ENCODE measurements around the gene PPM1L.
"Not testable (repeated sequence)": the region's sequence is repeated elsewhere in the genome, so short reads cannot be mapped to it uniquely, and the experiment has no call there.

Gene PPM1L

DNA sequence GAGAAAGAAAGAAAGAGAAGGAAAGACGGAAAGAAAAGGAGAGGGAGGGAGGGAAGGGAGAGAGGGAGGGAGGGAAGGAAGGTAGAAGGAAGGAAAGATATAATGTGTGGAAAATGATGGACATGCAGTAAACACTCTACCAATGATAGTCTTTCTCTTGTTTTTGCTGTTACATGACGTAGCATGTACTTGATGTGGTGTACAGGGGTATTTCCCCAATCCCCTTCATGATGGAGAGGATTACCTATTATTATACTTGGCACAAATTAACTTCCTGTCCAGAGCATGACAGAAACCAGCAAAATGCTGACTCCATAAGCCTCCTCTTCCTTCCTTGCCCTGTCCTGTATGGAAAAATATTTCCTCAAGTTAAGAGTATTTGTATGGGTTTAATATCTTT, 224.7 kb downstream of the PPM1L start:
- Histone ChIP-seq H3K4me2 (ENCODE audit: low read length) (no peak overlapping the region), H3K36me3 (ENCODE audit: control insufficient read depth, low read length) (no peaks in the 10 kb centered on the region), H3K9me3 (ENCODE audit: control insufficient read depth, insufficient read depth, low read length) (no peaks in the 10 kb centered on the region), H3K9me2 (replicated peaks; ENCODE audit: control insufficient read depth, low read length) (no peaks in the 10 kb centered on the region), H3K27ac (ENCODE audit: low read depth, low read length) (no peak overlapping the region), H4K20me1 (ENCODE audit: control insufficient read depth, insufficient read depth, low read depth, low read length) (no peaks in the 10 kb centered on the region), H3K79me2 (ENCODE audit: control insufficient read depth, low read length) (no peaks in the 10 kb centered on the region), H3K4me1 (ENCODE audit: control insufficient read depth, low read length) (peaks cover 9% of the 10 kb centered on the region), H3F3A (ENCODE audit: control insufficient read depth, insufficient read depth) (no peaks in the 10 kb centered on the region), H3K27me3 (ENCODE audit: control insufficient read depth, low read length) (no peaks in the 10 kb centered on the region), H3K4me3 (ENCODE audit: low read length) (no peak overlapping the region)
- TF ChIP-seq EZH2phosphoT487 (IDR thresholded peaks at IDR 0.05; ENCODE audit: borderline replicate concordance, low read length), result no peak
- TF ChIP-seq, protein P1, sequence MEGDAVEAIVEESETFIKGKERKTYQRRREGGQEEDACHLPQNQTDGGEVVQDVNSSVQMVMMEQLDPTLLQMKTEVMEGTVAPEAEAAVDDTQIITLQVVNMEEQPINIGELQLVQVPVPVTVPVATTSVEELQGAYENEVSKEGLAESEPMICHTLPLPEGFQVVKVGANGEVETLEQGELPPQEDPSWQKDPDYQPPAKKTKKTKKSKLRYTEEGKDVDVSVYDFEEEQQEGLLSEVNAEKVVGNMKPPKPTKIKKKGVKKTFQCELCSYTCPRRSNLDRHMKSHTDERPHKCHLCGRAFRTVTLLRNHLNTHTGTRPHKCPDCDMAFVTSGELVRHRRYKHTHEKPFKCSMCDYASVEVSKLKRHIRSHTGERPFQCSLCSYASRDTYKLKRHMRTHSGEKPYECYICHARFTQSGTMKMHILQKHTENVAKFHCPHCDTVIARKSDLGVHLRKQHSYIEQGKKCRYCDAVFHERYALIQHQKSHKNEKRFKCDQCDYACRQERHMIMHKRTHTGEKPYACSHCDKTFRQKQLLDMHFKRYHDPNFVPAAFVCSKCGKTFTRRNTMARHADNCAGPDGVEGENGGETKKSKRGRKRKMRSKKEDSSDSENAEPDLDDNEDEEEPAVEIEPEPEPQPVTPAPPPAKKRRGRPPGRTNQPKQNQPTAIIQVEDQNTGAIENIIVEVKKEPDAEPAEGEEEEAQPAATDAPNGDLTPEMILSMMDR (IDR thresholded peaks at IDR 0.05; ENCODE audit: low read depth, low read length, poor library complexity, severe bottlenecking), result no peak

DNA sequence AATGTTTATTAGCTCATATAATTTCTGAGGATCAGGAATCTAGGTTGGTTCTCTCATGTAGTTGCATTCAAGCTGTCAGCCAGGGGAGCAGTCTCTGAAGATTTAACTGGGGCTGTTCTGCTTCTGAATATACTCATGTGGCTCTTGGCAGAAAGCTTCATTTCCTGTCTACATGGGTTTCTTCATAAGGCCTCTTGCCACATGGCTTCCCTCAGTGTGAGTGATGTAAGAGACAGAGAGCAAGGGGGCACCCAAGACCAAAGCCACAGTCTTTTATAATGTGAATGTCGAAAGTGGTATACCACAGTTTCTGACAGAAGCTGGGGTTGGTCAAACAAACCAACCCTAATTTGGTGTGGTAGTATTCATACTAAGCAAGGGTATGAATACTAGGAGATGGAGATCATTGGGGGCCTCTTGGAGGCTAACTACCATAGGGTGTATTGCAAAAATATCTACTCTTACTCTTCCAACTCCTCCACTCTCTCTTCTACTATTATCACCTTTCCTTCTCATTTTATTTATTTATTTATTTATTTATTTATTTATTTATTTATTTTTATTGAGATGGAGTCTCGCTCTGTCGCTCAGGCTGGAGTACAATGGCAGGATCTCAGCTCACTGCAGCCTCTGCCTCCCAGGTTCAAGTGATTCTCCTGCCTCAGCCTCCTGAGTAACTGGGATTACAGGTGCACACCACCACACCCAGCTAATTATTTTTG, 225.3 kb downstream of the PPM1L start:
- Histone ChIP-seq H3K4me3 (ENCODE audit: low read length) (no peak overlapping the region), H3K4me2 (ENCODE audit: low read length) (no peak overlapping the region), H4K20me1 (ENCODE audit: control insufficient read depth, insufficient read depth, low read depth, low read length) (no peaks in the 10 kb centered on the region), H3K9me2 (replicated peaks; ENCODE audit: control insufficient read depth, low read length) (no peaks in the 10 kb centered on the region), H3K36me3 (ENCODE audit: control insufficient read depth, low read length) (no peaks in the 10 kb centered on the region), H3K79me2 (ENCODE audit: control insufficient read depth, low read length) (no peaks in the 10 kb centered on the region), H3K4me1 (ENCODE audit: control insufficient read depth, low read length) (peaks cover 9% of the 10 kb centered on the region), H3K27ac (ENCODE audit: low read depth, low read length) (no peak overlapping the region), H3K27me3 (ENCODE audit: control insufficient read depth, low read length) (no peaks in the 10 kb centered on the region), H3K9me3 (ENCODE audit: control insufficient read depth, insufficient read depth, low read length) (no peaks in the 10 kb centered on the region), H3F3A (ENCODE audit: control insufficient read depth, insufficient read depth) (no peaks in the 10 kb centered on the region)
- no peak for TF ChIP-seq EZH2phosphoT487 (IDR thresholded peaks at IDR 0.05; ENCODE audit: borderline replicate concordance, low read length)
- TF ChIP-seq, protein P1 (IDR thresholded peaks at IDR 0.05; ENCODE audit: low read depth, low read length, poor library complexity, severe bottlenecking), result no peak

DNA sequence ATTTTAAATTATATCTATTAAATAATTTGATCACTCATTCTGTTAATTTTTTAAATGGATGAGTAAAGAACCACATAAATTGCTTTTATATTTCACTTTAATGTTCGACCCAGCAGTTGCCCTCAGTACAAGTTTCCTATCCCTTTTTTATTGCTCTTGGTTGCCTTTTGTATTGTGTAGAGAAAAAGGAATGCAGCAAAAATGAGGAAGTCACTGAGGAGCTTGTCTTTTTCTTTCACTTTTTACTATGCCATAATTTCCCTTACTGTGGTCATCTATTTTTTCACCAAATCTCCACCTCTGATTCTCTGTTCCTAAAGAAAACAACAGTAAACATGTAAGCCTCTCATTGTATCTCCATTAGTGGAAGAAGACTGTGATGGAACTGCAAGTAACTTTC, 226.5 kb downstream of the PPM1L start:
- Histone ChIP-seq H3K4me1 (ENCODE audit: control insufficient read depth, low read length) (peaks cover 9% of the 10 kb centered on the region), H3K27me3 (ENCODE audit: control insufficient read depth, low read length) (no peaks in the 10 kb centered on the region), H3F3A (ENCODE audit: control insufficient read depth, insufficient read depth) (no peaks in the 10 kb centered on the region), H3K79me2 (ENCODE audit: control insufficient read depth, low read length) (no peaks in the 10 kb centered on the region), H4K20me1 (ENCODE audit: control insufficient read depth, insufficient read depth, low read depth, low read length) (no peaks in the 10 kb centered on the region), H3K36me3 (ENCODE audit: control insufficient read depth, low read length) (no peaks in the 10 kb centered on the region), H3K9me3 (ENCODE audit: control insufficient read depth, insufficient read depth, low read length) (no peaks in the 10 kb centered on the region), H3K27ac (ENCODE audit: low read depth, low read length) (no peak overlapping the region), H3K4me2 (ENCODE audit: low read length) (no peak overlapping the region), H3K4me3 (ENCODE audit: low read length) (no peak overlapping the region), H3K9me2 (replicated peaks; ENCODE audit: control insufficient read depth, low read length) (no peaks in the 10 kb centered on the region)
- TF ChIP-seq EZH2phosphoT487 (IDR thresholded peaks at IDR 0.05; ENCODE audit: borderline replicate concordance, low read length), result no peak
- TF ChIP-seq, protein P1 (IDR thresholded peaks at IDR 0.05; ENCODE audit: low read depth, low read length, poor library complexity, severe bottlenecking), result no peak

DNA sequence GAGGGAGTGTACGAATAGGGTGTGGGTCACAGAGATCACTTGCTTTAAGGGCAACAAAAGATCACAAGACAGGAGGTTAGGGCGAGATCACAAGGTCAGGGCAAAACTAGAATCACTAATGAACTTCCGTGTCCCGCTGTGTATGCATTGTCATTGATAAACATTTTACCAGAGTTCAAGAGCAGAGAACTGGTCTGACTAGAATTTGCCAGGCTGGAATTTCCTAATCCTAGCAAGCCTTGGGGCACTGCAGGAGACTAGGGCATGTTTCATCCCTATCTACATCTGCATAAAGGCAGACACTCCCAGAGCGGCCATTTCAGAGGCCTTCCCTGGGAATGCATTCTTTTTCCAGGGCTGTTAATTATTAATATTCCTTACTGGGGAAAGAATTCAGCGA, 227.9 kb downstream of the PPM1L start:
- not testable (repeated sequence) for H3F3A ChIP-seq (ENCODE audit: control insufficient read depth, insufficient read depth); H3K36me3 ChIP-seq (ENCODE audit: control insufficient read depth, low read length); H3K27ac ChIP-seq (ENCODE audit: low read depth, low read length); H3K4me2 ChIP-seq (ENCODE audit: low read length); H3K27me3 ChIP-seq (ENCODE audit: control insufficient read depth, low read length); H3K79me2 ChIP-seq (ENCODE audit: control insufficient read depth, low read length); H3K4me1 ChIP-seq (ENCODE audit: control insufficient read depth, low read length); H3K9me2 ChIP-seq (replicated peaks; ENCODE audit: control insufficient read depth, low read length); H3K4me3 ChIP-seq (ENCODE audit: low read length); H3K9me3 ChIP-seq (ENCODE audit: control insufficient read depth, insufficient read depth, low read length); H4K20me1 ChIP-seq (ENCODE audit: control insufficient read depth, insufficient read depth, low read depth, low read length)
